Tongue (tissue), 2 donors: ENCODE data around the gene HTD2. TPM values are rescaled to one million over a fixed set of nuclear protein-coding genes. Genes with fewer than 3 reads are reported as not detected.
A peak's percentile ranks its signal among the peaks of the same experiment; 100 is the strongest.
"Not testable (repeated sequence)": the region's sequence is repeated elsewhere in the genome, so short reads cannot be mapped to it uniquely, and the experiment has no call there.

Experiments used
- DNase-seq: peaks from one replicate; pipeline ENCODE4 v3.0.0-alpha.2; 2015
- total RNA-seq: library from RNA; depleted of rRNA; stranded (reverse); fragments of >200 nt; gene quantifications from one replicate; pipeline ENCODE4 v1.2.3, GENCODE V29; 2014

HTD2 gene
- total RNA-seq = 21.8 TPM

DNA sequence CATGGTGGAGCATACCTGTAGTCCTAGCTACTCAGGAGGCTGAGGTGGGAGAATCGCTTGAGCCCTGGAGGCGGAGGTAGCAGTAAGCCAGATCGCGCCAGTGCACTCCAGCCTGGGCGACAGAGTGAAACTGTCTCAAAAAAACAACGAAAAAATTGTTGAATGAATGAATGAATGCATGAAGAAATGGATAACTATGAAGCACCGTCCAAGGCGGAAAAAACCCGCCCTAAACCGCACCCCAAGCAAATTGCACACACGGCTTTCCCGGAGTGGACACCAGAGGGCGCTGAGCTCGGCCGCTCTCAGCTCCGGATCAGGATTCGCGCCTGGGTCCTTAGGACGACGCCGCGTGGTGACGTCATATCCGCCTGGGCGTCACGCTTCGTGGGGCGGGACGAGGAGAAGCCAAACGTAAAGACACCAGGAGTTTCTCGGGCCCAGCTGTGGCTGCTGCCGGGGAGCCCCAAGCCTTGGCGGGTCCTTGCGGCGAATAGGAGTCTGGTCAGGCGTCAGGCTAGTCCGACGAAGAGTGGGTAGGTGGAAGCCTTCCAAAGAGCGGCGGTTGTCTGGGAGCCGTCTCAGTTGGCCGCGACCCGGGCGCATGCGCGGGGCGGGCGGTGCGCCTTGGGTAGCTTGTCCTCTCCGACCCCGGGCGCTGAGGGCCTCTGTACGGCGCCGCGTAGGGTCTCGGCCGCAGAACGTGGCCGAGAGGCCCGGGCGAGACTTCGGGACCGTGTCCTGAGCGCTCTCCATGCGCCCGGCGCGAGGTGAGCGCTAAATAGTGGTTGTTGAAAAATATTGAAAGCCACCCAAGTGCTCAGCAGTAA, at the start of gene HTD2, which contains the start of gene RPP14:
TSS of gene HTD2 (plus strand) at position 639 of the 830 bp plus-strand sequence. CDS start 11,094 bp downstream, outside the sequence.
TSS of gene RPP14 (plus strand) at position 364 of the 830 bp plus-strand sequence. CDS start 4,085 bp downstream, outside the sequence.
- DNase-seq = peak; percentile 99

DNA sequence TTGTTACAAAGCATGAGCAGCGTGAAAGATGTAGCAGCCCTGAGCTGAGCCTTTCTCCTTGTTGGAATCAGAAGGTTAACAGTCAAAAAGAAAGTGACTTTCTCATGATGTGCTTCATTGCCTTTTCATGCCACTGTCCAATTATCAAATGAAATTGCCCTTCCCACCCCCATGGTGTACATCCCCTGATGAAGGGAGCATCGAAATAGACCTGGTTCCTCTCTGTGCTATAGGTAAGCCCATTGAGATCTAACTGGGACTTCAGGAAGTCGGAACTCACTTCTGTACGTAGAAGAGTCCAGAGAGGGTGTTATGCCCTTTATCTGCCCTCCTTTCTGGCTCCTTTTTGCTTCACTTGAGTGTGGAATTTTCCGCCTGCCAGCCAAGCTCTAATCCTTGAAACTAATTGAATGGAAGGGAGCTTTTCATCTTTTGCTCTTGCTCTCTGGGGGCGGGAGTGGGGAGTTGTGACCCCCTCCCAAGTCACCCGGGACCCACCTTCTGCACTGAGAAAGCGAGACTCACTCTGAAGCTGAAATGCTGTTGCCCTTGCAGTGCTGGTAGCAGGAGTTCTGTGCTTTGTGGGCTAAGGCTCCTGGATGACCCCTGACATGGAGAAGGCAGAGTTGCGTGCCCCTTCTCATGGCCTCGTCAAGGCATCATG, 47.8 kb upstream of the HTD2 start:
- DNase-seq = no peak

DNA sequence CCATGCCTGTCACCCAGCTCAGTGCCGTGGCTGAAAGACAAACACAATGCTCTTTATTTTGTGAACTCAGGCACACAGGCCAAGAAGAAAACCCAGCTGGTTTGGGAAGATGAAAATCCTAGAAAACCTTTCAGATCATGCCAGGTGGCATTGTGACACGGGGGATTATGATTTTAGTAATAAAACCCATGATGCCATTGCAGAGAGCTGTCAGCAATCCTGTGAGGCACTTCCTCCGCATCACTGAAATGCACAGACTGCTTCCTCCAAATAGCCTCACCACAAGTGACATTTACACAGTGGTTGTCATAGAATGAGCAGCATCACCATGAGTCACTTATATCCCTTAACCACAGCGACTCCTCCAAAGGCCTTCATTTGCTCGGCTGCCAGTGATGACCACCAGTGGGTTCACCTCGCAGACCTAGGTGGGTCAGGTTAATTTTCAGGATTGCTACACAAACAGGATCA, 46.0 kb upstream of the HTD2 start:
- DNase-seq = peak; percentile 46

DNA sequence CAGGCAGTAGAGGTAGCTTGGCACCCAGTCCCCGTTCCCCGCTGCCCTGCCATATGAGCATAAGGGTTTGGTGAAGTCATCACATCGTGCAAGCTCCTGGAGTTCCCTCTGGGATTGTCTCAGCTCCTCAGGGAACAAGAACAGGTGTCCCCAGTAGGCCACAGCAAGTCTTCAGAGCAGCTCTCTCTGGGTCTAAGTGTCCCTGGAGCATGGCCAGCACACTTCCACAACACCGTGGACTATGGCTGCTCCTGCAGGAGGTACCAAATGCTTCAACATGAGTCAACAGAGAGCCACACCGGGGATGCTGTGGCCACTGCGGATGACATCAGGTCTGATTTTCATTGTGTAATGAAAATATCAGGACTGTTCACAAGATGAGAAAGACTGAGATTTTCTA, 45.6 kb upstream of the HTD2 start:
- DNase-seq = peak; percentile 46

DNA sequence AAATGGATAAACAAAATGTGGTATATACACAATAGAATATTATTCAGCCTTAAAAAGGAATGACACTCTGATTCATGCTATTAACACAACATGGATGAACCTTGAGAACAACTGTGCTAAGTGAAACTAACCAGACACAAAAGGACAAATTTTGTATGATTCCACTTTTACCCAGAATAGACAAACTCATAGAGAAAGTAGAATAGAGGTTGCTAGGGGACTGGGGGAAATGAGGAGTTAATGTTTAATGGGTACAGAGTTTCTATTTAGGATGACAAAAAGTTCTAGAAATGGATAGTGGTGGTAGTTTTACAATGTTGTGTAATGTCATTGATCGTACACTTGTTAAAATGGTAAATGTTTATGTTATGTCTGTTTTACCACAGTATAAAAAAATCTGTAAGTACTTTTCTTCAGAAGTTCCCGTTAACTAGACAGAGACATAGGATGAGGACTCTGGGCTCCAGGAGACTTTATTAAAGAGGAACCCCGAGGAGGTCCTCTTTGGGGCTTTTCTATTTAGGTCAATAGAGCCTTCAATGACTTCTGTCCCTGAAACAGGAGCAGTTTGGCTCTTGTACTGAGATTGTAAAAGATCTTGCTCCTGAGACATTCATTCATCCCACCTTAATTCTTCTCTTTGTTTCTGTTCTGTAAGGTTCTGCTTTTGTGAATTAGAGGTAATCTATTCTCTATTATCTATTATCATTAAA, 44.2 kb upstream of the HTD2 start:
- DNase-seq = no peak

DNA sequence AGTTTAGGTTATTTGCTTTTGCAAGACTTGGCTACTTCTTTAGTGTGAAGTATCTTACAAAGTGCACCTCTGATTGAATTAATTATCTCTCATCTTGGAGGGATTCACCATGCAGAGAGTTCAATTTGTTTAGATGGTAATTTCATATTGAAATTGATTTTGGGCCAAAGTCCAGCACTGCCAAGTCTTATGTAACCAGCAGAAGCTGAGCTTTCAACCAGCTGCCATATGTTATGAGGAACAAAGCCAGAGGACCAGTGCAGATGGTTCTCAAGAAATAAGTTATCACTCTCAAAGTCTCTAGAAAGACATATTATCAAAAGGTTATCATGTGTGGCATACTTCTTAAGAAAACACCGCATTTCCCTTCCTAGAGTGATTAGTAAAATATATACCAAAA, 39.7 kb upstream of the HTD2 start:
- peak; percentile 70 for DNase-seq

DNA sequence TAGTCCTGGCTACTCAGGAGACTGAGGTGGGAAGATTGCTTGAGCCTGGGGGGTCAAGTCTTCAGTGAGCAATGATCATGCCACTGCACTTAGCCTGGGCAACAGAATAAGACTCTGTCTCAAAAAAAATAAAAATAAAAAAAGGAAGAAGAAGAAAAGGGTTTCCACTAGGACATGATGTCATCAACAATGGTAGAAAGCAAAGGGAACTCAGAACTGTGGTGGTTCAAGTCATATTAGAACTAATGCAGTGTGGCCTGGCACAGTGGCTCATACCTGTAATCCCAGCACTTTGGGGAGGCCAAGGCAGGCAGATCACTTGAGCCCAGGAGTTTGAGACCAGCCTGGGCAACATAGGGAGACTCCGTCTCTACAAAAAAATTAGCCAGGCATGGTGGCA, 38.8 kb upstream of the HTD2 start:
- not testable (repeated sequence) for DNase-seq

DNA sequence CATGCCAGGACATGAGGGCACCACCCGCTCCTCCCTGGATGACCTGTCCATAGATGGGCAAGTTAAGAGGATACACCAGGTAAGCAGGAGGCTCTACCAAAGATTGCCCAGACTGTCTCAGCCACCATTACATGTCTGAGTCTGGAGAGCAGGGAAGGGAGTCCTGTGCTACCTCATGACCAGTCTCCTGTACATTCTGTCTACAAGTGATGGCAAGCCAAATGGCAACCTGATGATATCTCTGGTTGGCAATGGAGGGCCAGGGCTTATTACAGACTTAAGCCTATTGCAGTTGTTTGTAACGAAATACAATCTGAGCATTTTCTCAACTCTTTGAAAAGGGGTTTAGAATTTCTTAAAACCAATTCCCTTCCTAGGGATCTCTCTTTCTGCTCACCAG, 37.0 kb upstream of the HTD2 start:
- no peak for DNase-seq

DNA sequence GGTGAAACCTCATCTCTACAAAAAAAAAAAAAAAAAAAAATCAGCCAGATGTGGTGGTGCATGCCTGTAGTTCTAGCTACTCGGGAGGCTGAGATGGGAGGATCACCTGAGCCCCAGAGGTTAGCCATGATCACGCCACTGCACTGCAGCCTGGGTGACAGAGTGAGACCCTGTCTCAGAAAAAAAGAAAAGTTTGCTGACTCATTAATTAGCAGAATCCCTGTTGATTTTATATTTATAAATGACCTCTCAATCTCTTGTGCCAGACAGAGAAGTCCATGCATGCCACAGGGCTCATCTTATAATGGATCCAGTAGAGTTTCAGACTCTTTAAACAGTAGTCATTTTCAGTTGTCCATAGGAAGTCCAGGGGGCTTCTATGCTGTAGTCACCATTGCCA, 35.8 kb upstream of the HTD2 start:
- DNase-seq = no peak

DNA sequence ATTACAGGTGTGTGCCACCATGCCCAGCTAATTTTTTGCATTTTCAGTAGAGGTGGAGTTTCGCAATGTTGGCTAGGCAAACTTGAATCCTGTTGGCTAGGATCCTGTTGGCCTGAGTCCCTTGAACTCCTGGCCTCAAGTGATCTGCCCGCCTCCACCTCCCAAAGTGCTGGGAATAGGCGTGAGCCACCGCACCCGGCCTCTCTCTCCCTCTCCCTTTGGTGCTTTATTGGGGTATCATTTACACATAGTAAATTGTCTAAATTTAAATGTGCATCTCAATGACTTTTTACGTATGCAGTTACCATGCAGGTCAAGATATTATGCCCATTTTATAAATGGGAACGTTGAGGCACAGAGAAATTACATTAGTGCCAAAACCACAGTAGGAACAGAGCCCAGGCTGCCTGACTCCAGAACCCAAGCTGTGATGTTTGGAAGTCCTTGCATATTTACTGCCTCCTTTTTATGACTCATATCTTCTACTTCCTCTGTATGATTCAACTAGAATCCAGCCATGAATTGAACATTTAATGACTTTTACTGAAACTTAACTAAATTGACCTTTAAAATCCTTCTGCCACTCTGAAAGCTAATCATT, 34.3 kb upstream of the HTD2 start:
- no peak for DNase-seq

DNA sequence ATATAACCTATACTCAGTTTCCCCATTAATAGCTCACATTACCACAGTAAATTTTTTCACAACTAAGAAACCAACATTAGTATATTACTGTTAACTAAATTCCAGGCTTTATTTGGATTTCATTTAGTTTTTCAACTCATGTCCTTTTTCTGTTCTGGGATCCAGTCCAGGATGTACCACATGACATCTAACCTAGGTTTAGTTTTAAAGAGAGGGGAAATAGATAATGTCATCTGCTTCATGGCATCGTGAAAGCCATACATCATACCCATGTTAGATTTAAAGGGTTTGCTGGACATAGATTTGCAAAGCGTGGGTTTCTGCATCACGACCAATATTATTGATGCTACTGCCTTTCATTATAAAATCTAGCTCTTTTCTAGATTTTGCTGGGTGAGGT, 33.4 kb upstream of the HTD2 start:
- no peak for DNase-seq

DNA sequence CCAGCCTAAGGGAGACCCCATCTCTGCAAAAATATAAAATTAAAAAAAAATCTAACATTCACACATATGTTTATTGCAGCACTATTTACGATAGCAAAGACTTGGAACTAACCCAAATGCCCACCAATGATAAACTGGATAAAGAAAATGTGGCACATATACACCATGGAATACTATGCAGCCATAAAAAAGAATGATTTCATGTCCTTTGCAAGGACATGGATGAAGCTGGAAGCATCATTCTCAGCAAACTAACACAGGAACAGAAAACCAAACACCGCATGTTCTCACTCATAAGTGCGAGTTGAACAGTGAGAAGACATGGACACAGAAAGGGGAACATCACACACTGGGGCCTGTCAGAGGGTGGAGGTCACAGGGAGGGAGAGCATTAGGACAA, 33.0 kb upstream of the HTD2 start:
- not testable (repeated sequence) for DNase-seq

DNA sequence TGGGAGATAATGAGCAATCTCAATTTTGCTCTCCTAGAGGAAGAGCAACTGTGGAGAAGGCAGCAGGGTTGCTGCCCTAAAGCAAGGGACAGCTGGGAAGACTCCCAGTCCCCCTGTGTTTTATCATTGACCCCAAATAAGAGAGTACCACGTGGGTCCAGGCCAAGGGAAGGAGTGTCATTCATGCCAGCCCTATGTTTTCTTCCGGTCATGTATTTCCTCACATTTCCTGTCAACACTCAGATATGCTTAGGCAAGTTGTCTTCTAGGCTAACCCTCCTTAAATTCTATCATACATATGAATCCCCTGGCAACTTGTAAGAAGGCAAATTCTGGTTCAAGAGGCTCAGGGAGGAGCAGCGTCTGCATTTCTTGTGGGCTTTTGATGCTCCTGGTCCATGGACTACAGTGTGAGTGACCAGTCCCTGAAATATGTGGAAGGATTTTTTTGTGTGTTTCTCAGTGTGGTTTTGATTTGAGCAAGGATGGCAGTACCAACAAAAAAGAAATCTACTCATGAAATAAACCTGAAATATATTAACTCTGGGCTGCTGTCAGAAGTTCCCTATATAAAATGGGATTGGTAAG, 32.2 kb upstream of the HTD2 start:
- DNase-seq = no peak

DNA sequence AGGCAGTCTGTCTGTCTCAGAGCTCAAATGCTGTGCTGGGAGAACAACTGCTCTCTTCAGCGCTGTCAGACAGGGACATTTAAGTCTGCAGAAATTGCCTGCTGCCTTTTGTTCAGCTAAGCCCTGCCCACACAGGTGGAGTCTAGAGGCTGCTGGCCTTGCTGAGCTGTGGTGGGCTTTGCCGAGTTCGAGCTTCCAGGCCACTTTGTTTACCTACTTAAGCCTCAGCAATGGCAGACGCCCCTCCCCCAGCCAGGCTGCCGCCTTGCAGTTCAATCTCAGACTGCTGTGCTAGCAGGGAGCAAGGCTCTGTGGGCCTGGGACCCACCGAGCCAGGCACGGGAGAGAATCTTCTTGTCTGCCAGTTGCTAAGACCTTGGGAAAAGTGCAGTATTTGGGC, 25.3 kb upstream of the HTD2 start:
- no peak for DNase-seq

DNA sequence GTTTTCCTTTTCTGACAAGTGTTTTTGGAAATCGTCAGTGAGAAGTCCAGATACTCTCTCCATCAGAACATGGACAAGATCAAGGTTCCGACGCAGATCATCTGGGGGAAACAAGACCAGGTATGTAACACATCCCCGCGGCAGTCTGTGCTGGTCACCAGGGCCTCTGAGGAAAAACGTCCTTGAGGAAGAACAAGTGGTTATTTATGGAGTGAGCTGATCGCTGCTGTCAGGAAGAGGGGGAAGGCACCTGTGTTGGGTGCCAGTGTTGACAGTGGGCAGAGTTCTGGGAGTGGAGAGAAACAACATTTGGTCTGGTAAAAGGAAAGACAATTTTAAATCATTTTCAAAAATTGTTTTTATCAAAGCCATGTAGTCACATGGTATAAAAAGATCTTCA, 21.0 kb upstream of the HTD2 start:
- DNase-seq = no peak

DNA sequence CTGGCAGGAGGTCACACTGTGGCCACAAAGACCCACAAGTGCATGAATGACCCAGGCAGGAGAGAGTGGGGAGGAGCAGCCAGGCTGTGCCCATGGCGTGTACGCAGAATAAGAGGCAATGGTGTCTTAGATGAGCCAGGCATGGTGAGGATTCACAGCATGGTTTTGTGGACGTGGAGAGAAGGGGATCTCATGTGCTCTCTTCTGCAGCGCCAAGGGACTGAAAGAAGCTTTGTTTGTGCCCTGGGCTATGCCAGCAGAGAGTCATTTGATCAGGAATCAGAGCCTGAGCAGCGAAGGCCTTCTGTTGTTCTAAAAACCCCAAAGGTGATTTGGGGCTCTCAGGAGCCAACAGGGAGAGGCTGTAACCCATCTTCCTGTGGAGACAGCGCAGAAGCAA, 19.0 kb upstream of the HTD2 start:
- no peak for DNase-seq

DNA sequence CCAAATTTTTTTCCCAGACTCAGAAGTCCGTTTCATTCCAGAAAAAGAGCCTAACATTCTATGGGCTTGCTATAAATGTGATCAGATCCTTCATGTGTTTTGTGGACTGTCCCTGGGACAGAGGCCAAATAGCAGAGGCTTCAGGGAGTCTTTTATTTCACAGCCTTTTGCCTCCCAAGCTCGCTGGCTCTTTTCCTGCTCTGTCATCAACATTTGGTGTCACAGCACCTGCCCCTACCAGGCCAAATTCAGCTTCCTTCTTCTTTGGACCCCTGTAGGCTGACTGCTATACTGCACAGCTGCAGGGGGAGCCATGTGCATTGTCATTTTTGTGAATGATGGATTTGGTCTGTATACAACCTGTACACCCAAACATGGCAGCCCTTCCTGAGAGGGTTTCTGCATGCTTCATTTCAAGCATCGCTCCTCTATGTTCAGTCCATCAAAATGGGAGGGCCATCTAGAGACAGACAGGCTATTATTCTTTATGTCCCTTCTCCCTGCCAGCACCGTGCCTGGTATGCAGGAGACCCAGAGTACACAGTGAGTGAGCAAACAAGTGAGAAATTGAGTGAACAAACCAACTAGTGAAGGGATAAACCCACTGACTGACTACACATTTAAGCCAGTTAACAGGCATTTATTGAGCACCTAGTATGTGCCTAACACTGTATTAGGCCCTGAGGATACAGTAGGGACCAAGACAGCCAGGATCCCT, 18.1 kb upstream of the HTD2 start:
- DNase-seq = peak; percentile 89

DNA sequence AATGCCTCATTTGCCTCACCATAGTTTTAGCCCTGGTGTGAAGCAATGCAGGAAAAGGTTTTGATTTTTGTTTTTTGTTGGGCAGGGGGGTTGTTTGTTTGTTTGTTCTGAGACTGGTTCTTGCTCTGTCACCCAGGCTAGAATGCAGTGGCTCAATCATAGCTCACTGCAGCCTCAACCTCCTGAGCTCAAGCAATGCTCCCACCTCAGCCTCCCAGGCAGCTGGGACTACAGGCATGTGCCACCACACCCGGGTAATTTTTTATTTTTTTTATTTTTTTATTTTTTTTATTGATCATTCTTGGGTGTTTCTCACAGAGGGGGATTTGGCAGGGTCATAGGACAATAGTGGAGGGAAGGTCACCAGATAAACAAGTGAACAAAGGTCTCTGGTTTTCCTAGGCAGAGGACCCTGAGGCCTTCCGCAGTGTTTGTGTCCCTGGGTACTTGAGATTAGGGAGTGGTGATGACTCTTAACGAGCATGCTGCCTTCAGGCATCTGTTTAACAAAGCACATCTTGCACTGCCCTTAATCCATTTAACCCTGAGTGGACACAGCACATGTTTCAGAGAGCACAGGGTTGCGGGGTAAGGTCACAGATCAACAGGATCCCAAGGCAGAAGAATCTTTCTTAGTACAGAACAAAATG, 17.2 kb upstream of the HTD2 start:
- not testable (repeated sequence) for DNase-seq

DNA sequence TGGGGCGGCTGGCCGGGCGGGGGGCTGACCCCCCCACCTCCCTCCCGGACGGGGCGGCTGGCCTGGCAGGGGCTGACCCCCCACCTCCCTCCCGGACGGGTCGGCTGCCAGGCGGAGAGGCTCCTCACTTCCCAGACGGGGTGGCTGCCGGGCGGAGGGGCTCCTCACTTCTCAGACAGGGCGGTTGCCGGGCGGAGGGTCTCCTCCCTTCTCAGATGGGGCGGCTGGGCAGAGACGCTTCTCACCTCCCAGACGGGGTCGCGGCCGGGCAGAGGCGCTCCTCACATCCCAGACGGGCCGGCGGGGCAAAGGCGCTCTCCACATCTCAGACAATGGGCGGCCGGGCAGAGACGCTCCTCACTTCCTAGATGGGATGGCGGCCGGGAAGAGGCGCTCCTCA, 15.9 kb upstream of the HTD2 start:
- not testable (repeated sequence) for DNase-seq

DNA sequence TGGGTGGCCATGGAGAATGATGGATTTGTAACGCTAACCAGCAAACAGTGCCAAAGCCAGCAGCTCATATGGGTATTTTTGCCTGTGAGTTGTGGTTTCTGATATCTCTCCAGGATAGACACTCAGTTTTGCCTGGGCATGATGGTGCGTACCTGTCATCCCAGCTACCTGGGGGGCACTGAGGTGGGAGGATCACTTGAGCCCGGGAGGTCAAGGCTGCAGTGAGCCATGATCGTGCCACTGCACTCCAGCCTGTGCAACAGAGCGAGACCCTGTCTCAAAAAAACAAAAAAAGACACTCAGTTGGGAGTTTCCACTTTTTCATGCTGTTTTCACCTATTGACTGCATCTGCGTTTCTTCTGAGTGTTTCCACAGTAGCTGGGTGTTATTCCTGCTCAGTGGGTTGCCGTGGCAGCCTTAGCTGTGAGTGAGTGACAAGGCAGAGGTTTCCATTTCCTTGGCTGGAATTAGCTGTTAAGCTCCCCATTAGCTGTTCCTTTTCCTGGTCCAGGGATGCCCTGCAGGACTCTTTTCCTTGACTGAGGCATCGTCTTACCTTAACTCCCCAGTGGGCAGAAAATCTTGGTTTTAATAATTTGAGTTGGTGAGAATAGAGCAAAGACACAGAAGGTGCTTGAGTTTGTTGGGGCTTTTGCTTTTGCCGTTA, 14.5 kb upstream of the HTD2 start:
- DNase-seq = no peak
